Rectal smooth muscle tissue (tissue), 1 donor: Measurements from ENCODE around the gene ABCC4.

Experiments used
- H3K27ac ChIP-seq: one replicate; pipeline ENCODE4 v1.7.0; 2013; ENCODE audit warnings: low read depth, low read length, inconsistent platforms
- H3K27me3 ChIP-seq: one replicate; pipeline ENCODE4 v1.7.0; 2013; ENCODE audit warnings: low read length; ENCODE audit not compliant: control insufficient read depth, insufficient read depth
- H3K36me3 ChIP-seq: one replicate; pipeline ENCODE4 v1.7.0; 2013; ENCODE audit warnings: low read length; ENCODE audit not compliant: control insufficient read depth, insufficient read depth
- H3K4me1 ChIP-seq: one replicate; pipeline ENCODE4 v1.7.0; 2013; ENCODE audit warnings: low read length; ENCODE audit not compliant: control insufficient read depth, insufficient read depth
- H3K4me3 ChIP-seq: one replicate; pipeline ENCODE4 v1.7.0; 2013; ENCODE audit warnings: low read length
- H3K9ac ChIP-seq: one replicate; pipeline ENCODE4 v1.7.0; 2013; ENCODE audit warnings: low read length

Gene ABCC4

DNA sequence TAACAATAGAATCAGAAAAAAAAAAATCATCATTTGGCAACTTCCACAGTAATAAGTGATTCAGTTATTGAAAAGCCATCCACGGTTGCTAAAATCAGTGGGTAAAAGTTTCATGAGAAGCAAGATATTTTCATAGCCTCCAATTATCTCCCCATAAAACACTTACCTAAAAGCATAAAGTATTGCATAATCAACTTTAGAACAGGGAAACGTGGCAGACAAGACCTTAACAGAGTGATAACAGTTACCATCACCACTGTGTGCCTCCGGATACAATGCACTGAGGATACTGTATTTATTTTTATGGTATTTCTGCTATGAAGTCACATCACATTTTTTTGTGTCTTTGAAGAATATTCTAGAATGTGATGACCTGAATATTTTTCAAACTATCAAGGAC, 37.0 kb downstream of the ABCC4 start:
- H3K27me3 ChIP-seq: no peaks in the 10 kb centered on the region
- H3K9ac ChIP-seq: no peak overlapping the region
- no peak overlapping the region for H3K4me3 ChIP-seq
- no peak overlapping the region for H3K27ac ChIP-seq
- H3K4me1 ChIP-seq: peaks cover 10% of the 10 kb centered on the region
- H3K36me3 ChIP-seq: no peaks in the 10 kb centered on the region

DNA sequence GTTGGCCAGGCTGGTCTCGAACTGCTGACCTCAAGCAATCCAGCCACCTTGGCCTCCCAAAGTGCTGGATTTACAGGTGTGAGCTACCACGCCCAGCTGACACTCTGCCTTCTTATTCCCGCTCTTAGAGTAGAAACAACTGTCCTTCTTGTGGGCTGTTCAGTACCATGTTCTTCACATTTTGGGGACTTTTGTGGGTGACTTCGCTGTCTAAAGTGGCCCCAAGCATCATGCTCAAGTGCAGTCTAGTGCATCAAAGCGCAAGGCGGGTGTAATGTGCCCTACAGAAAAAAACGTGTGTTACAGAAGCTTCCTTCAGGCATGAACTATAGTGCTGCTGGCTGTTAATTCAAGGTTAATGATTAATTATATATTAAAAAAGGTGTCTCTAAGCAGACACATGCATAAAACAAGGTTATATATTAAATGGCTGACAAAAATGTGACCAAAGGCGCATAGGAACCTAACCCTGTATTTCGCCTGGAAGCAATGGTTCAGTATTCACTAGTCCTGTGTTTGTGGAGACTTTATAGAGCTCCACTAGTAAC, 38.3 kb downstream of the ABCC4 start:
- no peak overlapping the region for H3K4me3 ChIP-seq
- H3K27ac ChIP-seq: no peak overlapping the region
- H3K4me1 ChIP-seq: peaks cover 6% of the 10 kb centered on the region
- no peak overlapping the region for H3K9ac ChIP-seq
- H3K27me3 ChIP-seq: no peaks in the 10 kb centered on the region
- no peaks in the 10 kb centered on the region for H3K36me3 ChIP-seq

DNA sequence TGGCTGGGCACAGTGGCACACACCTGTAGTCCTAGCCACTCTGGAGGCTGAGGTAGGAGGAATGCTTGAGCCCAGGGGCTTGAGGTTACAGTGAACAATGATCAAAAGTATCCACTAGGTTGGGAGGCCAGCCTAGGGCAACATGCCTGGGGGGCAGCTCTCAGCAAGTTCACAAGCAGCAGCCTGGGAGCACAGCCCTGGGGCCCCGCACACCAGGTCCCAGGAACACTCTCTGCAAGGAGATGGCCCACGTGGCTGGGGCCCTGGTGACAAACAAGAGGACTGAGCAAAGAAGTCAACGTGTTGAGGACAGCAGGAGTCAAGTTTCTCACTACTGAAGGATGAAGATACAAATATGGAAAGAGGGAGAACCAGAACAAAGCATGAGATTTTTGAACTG, 39.3 kb downstream of the ABCC4 start:
- Histone ChIP-seq H3K4me3 (no peak overlapping the region), H3K36me3 (no peaks in the 10 kb centered on the region), H3K27ac (no peak overlapping the region), H3K27me3 (no peaks in the 10 kb centered on the region), H3K4me1 (no peaks in the 10 kb centered on the region), H3K9ac (no peak overlapping the region)

DNA sequence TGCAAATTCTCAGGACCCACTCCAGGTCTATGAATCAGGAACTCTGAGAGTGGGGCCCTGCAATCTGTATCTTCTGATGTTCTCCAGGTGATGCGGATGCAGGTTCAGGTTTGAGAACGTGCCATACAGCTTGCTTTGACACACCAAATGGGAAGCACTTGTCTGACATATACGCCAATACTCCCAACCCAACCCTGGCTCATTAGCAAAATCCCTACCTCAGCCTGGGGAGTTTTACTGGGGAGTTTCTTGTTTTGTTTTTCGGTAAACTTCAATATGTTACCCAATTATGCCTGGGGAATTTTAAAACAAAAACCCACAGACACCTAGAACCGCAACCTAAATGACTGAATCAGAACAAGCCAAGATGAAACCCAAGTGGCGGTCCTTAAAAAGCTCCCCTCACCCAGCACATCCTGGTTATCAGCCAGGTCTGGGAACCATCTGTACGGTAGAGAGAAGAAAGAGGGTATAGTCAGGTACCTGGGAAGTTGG, 41.2 kb downstream of the ABCC4 start:
- Histone ChIP-seq H3K36me3 (no peaks in the 10 kb centered on the region), H3K9ac (no peak overlapping the region), H3K4me1 (no peaks in the 10 kb centered on the region), H3K27me3 (no peaks in the 10 kb centered on the region), H3K4me3 (no peak overlapping the region), H3K27ac (no peak overlapping the region)

DNA sequence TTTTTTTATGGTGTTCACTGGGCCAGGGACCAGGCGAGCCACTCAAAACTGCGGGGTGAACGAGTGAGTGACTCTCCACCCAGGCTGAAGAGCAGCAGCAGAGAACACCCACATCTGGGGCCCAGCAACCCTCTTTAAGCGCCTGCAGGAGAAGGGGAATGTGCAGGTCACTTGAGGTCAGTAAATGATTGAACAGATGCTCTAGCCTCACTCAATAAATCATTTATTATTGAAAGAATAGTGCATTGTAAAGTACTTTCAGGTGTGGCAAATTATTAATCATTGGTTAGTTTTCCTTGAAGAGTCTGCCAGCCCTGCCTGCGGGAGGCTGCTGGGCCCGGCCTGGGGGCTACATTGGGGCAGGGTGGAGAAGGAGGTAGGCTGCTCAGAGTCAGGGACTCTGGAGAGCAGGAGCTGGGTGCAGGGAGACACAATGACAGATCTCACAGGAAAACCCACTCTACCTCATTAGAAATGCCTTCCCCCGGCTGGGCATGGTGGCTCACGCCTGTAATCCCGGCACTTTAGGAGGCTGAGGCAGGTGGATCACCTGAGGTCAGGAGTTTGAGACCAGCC, 42.5 kb downstream of the ABCC4 start:
- no peaks in the 10 kb centered on the region for H3K4me1 ChIP-seq
- no peak overlapping the region for H3K4me3 ChIP-seq
- no peak overlapping the region for H3K9ac ChIP-seq
- no peak overlapping the region for H3K27ac ChIP-seq
- H3K36me3 ChIP-seq: no peaks in the 10 kb centered on the region
- H3K27me3 ChIP-seq: no peaks in the 10 kb centered on the region

DNA sequence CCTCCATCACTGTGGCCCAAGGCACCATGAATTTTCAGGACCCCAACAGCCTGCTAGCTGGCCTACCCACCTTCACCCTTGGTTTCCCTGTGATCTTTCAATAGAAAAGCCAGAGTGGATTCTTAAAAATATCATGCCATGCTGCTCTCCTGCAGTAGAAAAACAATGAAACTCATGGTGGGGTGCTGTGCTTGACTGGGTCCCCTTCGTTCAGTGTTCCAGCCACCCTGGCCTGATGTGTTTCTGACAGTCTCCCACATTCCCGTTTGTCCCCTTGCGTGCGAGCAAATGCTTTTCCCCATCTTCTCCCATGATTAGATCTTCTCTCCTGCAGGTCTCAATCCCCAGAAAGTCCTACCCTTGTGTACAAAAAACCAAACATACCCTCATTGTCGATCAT, 43.2 kb downstream of the ABCC4 start:
- H3K9ac ChIP-seq: no peak overlapping the region
- H3K27ac ChIP-seq: no peak overlapping the region
- H3K36me3 ChIP-seq: no peaks in the 10 kb centered on the region

DNA sequence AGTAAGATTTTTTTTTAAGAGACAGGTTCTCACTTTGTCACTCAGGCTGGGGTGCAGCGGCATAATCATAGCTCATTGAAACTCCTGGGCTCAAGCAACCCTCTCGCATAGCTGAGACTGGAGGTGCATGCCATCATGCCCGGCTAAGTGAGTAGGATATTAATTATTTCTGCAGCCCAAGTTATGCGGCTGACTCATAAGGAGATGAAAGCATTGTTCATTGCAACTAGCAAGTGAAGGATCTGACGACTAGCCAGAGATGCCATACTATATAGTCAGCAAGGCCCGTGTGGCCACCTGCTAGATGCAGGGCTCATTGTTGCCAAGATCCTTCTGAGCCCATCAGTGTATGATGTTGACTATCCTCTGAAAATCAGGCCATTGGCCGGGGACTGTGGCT, 45.2 kb downstream of the ABCC4 start:
- no peaks in the 10 kb centered on the region for H3K27me3 ChIP-seq
- H3K27ac ChIP-seq: no peak overlapping the region
- no peaks in the 10 kb centered on the region for H3K36me3 ChIP-seq
- no peak overlapping the region for H3K9ac ChIP-seq
- H3K4me1 ChIP-seq: no peaks in the 10 kb centered on the region
- no peak overlapping the region for H3K4me3 ChIP-seq

More for the DNA sequence above, 43.2 kb downstream of the ABCC4 start:
- H3K4me3 ChIP-seq: no peak overlapping the region
- no peaks in the 10 kb centered on the region for H3K27me3 ChIP-seq
- H3K4me1 ChIP-seq: no peaks in the 10 kb centered on the region

DNA sequence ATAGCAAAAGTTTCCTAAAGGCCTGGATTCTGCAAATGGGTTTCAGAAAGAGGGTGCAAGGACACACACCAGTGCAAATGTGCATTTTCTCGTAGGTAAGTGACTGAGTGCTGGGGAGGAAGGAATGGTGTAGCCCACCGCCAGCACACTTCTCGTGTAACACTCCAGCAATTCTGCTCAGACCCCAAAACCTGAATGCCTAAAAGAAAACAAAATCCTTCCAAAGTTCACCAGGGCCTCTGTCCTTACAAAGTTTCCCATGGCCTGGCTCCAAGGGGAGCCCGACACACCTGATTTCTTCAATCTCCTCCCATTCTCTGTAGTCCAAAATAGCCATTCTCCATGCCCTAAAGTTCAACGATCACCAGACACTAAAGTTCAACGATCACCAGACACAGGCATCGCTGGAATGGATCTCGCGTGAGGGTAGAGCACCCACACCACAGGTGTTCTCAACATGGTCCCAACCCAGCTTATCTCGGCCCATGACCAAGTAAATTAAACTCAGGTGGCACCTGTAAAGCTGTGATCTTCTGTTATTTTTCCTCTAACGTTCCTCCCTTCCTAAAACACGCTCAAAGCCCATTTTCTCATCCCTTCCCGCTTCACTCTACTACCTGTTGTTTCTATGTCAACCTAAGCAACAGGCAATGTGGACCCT, 46.0 kb downstream of the ABCC4 start:
- Histone ChIP-seq H3K36me3 (no peaks in the 10 kb centered on the region), H3K9ac (no peak overlapping the region), H3K4me1 (no peaks in the 10 kb centered on the region), H3K4me3 (no peak overlapping the region), H3K27me3 (no peaks in the 10 kb centered on the region), H3K27ac (no peak overlapping the region)

DNA sequence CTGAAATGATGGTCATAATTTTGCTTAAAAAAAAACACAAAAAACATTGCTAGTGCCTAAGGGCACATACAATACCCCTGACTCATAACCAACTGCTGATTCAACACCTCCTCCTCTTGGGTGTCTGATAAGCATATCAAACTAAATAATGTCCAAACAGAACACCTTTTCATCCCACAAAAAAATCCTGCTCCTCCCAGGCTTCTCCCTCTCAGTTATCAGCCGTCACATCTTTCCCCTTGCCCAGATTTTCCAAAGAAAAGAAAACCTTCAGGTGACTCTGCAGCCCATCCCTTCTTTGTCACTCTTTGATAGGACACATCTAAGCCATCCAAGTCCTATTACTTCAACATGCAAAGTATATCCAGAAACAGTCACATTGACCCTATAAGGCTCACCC, 46.9 kb downstream of the ABCC4 start:
- no peaks in the 10 kb centered on the region for H3K27me3 ChIP-seq
- H3K9ac ChIP-seq: no peak overlapping the region
- H3K4me3 ChIP-seq: no peak overlapping the region
- no peaks in the 10 kb centered on the region for H3K4me1 ChIP-seq
- H3K36me3 ChIP-seq: no peaks in the 10 kb centered on the region
- H3K27ac ChIP-seq: no peak overlapping the region

DNA sequence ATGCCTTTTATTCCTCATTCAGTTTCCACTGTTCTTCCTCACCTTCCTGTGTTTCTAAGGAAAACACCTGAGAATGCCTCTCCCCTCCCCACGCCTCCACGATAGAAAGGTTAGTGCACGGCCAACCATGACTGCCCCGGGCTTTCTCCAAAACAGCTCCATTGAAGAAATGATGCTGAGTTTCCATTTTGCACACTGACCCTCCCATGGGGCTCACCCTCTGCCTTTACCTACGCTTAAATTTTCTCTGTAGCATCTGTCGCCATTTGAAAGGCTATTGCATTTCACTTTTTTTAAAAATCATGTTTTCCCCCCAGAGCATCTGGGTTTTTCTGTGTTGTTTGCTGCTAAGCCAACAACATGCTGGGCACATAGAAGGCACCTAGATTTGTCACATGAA, 48.2 kb downstream of the ABCC4 start:
- no peaks in the 10 kb centered on the region for H3K27me3 ChIP-seq
- no peak overlapping the region for H3K9ac ChIP-seq
- H3K27ac ChIP-seq: no peak overlapping the region
- no peaks in the 10 kb centered on the region for H3K36me3 ChIP-seq
- H3K4me3 ChIP-seq: no peak overlapping the region
- no peaks in the 10 kb centered on the region for H3K4me1 ChIP-seq

DNA sequence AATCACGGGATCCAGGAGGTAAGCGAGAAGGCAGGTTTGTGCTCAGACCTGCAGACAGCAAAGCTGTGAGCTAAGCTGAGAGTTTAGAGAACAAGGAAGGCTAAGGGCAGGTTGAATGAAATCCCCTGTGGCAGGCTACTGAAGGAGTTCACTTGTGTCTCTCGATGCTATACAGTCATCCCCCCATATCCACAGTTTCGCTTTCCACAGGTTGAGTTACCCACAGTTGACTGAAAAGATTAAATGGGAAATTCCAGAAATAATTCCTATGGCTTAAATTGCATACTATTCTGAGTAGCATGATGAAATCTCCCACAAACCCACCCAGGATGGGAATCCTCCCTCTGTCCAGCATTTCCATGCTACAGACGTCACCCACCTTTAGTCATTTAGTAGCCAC, 49.6 kb downstream of the ABCC4 start:
- Histone ChIP-seq H3K4me3 (no peak overlapping the region), H3K27me3 (no peaks in the 10 kb centered on the region), H3K27ac (no peak overlapping the region), H3K36me3 (peaks cover 5% of the 10 kb centered on the region), H3K4me1 (no peaks in the 10 kb centered on the region), H3K9ac (no peak overlapping the region)

DNA sequence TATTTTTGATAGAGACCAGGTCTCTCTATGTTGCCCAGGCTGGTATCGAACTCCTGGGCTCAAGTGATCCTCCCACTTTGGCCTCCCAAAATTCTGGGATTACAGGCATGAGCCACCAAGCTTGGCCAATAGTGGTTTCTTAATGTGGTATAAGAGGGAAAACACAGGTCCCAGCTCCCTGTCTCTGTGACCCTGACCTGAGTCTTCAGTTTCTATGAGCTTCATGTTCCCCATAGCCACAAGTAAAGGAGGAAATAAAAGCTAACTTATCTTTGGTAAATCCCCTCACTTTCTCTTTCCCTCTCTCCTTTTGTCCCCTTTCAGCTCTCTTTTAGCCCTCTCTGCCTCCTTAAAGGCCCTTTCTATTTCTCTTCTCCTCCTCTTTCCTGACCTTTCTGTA, 50.3 kb downstream of the ABCC4 start:
- Histone ChIP-seq H3K27ac (no peak overlapping the region), H3K4me1 (no peaks in the 10 kb centered on the region), H3K9ac (no peak overlapping the region), H3K27me3 (no peaks in the 10 kb centered on the region), H3K4me3 (no peak overlapping the region), H3K36me3 (peaks cover 5% of the 10 kb centered on the region)

DNA sequence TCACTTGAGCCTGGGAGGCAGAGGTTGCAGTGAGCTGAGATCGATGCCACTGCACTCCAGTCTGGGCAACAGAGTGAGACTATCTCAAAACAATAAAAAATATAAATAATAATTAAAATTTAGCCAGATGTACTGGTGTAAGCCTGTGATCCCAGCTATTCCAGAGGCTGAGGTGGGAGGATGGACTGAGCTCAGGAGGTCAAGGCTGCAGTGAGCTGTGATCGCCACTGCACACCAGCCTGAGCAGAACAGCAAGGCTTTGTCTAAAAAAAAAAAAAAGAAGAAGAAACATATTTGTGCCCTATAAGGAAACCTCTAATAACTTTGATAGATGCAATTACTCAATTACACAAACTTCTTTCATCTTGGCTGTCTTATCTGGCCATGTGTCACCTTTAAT, 52.3 kb downstream of the ABCC4 start:
- H3K4me3 ChIP-seq: no peak overlapping the region
- no peak overlapping the region for H3K27ac ChIP-seq
- H3K36me3 ChIP-seq: peaks cover 5% of the 10 kb centered on the region
- no peaks in the 10 kb centered on the region for H3K27me3 ChIP-seq
- no peaks in the 10 kb centered on the region for H3K4me1 ChIP-seq
- no peak overlapping the region for H3K9ac ChIP-seq
